ENCODE results near the gene AMPD2.

Gene AMPD2

GRCh38 chr1:109595531-109595930 lies 24.1 kb upstream of the AMPD2 start:
- Histone ChIP-seq H3K27ac (no peak overlapping the region), H3K27me3 (replicated peaks) (no peaks in the 10 kb centered on the region), H3K36me3 (replicated peaks) (peaks cover 22% of the 10 kb centered on the region), H3K4me3 (ENCODE audit: low read depth, low read length) (no peak overlapping the region)
- in situ Hi-C loops (cut with HindIII; ENCODE audit: low pct_ligation_motif_present, low sequenced_read_pairs), result no loop called here
- DNase-seq, result no peak
- no peak for TF ChIP-seq CTCF (IDR thresholded peaks at IDR 0.05; ENCODE audit: low read depth, low read length, missing control alignments)

- H3K27me3 ChIP-seq (replicated peaks), result no peaks in the 10 kb centered on the region
- DNase-seq, result no peak
- H3K36me3 ChIP-seq (replicated peaks), result peaks cover 12% of the 10 kb centered on the region
- H3K4me3 ChIP-seq (ENCODE audit: low read depth, low read length), result no peak overlapping the region
- no peak for TF ChIP-seq CTCF (IDR thresholded peaks at IDR 0.05; ENCODE audit: low read depth, low read length, missing control alignments)
- in situ Hi-C loops (cut with HindIII; ENCODE audit: low pct_ligation_motif_present, low sequenced_read_pairs), result no loop called here
- no peak overlapping the region for H3K27ac ChIP-seq
Observed at GRCh38 chr1:109598156-109598555, 21.5 kb upstream of the AMPD2 start.

- no peak overlapping the region for H3K4me3 ChIP-seq (ENCODE audit: low read depth, low read length)
- H3K36me3 ChIP-seq (replicated peaks), result peaks cover 11% of the 10 kb centered on the region
- no peak overlapping the region for H3K27ac ChIP-seq
- DNase-seq, result no peak
- peak; percentile 53 for TF ChIP-seq CTCF (IDR thresholded peaks at IDR 0.05; ENCODE audit: low read depth, low read length, missing control alignments)
- in situ Hi-C loops (cut with HindIII; ENCODE audit: low pct_ligation_motif_present, low sequenced_read_pairs), result no loop called here
- no peaks in the 10 kb centered on the region for H3K27me3 ChIP-seq (replicated peaks)
Observed at GRCh38 chr1:109598655-109599054, 21.0 kb upstream of the AMPD2 start.

- DNase-seq, result no peak
- H3K27me3 ChIP-seq (replicated peaks), result no peaks in the 10 kb centered on the region
- in situ Hi-C loops (cut with HindIII; ENCODE audit: low pct_ligation_motif_present, low sequenced_read_pairs), result no loop called here
- H3K36me3 ChIP-seq (replicated peaks), result no peaks in the 10 kb centered on the region
- H3K4me3 ChIP-seq (ENCODE audit: low read depth, low read length), result no peak overlapping the region
- no peak for TF ChIP-seq CTCF (IDR thresholded peaks at IDR 0.05; ENCODE audit: low read depth, low read length, missing control alignments)
- no peak overlapping the region for H3K27ac ChIP-seq
Observed at GRCh38 chr1:109603229-109603628, 16.4 kb upstream of the AMPD2 start.

GRCh38 chr1:109605381-109605780 lies 14.3 kb upstream of the AMPD2 start:
- no peak for DNase-seq
- Histone ChIP-seq H3K27me3 (replicated peaks) (no peaks in the 10 kb centered on the region), H3K4me3 (ENCODE audit: low read depth, low read length) (no peak overlapping the region), H3K27ac (no peak overlapping the region), H3K36me3 (replicated peaks) (no peaks in the 10 kb centered on the region)
- in situ Hi-C loops (cut with HindIII; ENCODE audit: low pct_ligation_motif_present, low sequenced_read_pairs), result no loop called here
- no peak for TF ChIP-seq CTCF (IDR thresholded peaks at IDR 0.05; ENCODE audit: low read depth, low read length, missing control alignments)

GRCh38 chr1:109609881-109610280 lies 9.8 kb upstream of the AMPD2 start:
- no peak for TF ChIP-seq CTCF (IDR thresholded peaks at IDR 0.05; ENCODE audit: low read depth, low read length, missing control alignments)

More at GRCh38 chr1:109609881-109610280, 9.8 kb upstream of the AMPD2 start:
- Histone ChIP-seq H3K27ac (no peak overlapping the region), H3K36me3 (replicated peaks) (no peaks in the 10 kb centered on the region), H3K4me3 (ENCODE audit: low read depth, low read length) (no peak overlapping the region), H3K27me3 (replicated peaks) (no peaks in the 10 kb centered on the region)
- in situ Hi-C loops (cut with HindIII; ENCODE audit: low pct_ligation_motif_present, low sequenced_read_pairs), result no loop called here
- DNase-seq, result no peak
